ENCODE data around the gene CDH13.

Gene CDH13

GRCh38 chr16:83070416-83071209 lies 443.8 kb downstream of the CDH13 start:
- no peak for DNase-seq

- no peak for DNase-seq
Measured at GRCh38 chr16:83075956-83076355, 449.2 kb downstream of the CDH13 start.

GRCh38 chr16:83083361-83083760 lies 456.6 kb downstream of the CDH13 start:
- DNase-seq: no peak

DNA sequence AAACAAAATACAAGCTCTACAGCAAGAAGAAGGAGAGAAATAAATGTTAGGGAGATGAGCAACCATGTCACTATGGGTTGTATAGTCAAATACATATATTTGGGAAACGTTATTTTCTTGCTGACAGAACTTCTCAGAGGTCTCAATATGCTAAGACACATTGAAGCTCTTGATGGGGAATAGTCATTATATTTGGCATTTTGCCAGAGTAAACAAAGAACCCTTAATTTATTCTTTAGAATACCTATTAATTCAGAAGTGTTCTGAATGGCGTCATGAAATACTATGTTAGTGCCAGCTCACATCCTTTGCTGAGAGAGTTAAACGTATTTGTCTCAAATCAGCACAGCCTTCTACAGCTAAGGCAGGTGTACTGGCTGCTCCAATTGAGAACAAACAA lies 458.9 kb downstream of the CDH13 start:
- DNase-seq: no peak

- DNase-seq: no peak
Measured at GRCh38 chr16:83095941-83096692, 469.3 kb downstream of the CDH13 start.

DNA sequence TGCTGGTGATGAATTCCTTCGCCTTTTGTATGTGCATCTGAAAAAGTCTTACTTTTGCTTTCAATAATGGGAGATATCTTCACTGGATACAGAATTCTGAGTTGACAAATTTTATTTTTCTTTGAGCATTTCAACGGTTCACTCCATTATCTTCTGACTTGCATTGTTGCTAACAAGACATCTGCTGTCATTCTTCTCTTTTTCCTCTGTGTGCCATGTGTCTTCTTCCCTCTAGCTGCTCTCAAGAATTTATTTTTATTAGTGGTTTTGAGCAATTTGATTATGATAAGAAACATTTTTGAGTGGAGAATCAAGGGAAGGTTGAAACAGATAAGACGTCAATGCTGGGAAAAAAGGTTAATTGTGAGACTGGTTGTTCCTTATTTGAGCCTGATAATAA lies 471.8 kb downstream of the CDH13 start:
- no peak for DNase-seq

GRCh38 chr16:83100679-83101078 lies 473.9 kb downstream of the CDH13 start:
- DNase-seq: no peak

DNA sequence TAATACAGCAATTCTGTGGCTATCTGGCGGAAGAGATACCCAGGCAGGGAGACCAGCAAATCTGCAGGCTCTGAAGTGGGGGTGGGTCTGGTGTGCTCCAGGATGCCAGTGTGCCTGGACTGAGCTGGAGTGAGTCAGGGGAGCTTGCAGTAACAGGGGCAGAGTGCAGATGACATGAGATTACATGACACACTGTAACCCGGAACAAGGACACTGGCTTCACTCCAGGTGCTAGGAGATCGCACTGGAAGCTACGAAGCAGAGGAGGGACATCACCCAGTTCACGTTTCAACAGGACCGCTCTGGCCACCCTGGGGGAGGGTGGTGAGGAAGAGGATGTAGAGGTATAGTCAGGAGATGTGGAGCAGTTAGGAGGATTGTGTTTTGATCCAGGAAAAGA lies 475.6 kb downstream of the CDH13 start:
- no peak for DNase-seq

- DNase-seq: no peak
Measured at GRCh38 chr16:83105279-83106077, 478.7 kb downstream of the CDH13 start.

DNA sequence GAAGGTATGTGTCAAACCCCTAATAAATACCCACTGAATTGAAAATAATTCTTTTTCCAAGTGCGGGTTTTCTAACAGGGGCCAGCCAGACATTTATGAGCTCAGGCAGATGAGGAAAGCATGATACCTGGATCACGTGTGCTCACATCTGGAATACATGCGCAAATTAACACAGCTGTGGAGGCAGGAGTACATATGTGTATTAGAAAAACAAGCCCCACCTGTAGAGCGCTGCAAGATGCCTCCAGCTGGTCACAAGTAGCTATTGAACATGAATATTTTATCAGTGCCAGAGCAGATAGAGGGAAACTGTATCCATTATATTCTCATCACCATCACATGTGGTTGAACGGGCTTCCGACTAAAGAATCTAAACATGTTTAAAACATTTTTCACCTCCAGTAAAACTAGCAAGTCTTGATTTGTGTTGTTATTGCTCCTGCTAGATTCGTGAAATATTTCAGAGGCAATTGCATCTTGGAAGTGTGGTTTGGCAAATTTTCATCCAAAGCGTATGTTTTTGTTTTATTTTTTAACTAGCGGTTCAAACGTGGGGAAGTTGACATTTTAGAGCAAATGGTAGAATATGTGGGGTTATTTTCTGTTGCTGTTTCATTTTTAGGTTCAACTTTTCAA lies 482.8 kb downstream of the CDH13 start:
- no peak for DNase-seq

DNA sequence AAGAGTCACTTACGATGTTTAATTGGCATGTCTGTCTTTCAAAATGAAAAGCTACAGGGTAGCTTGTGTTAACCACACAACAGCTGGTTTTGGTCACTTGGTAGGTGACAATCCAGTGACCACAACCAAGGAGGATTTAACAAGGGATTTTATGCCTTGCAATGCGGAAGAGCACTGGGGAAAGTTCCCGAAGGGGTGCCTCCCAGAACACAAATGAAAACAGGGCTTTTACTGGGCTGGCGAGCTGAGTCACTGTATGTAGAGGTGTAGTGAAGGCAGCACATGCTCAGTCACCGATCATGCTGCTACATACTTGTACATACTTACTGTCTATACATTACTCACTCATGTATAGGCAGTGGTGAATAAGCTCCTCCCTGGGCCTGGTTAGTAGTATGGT lies 483.5 kb downstream of the CDH13 start:
- no peak for DNase-seq

DNA sequence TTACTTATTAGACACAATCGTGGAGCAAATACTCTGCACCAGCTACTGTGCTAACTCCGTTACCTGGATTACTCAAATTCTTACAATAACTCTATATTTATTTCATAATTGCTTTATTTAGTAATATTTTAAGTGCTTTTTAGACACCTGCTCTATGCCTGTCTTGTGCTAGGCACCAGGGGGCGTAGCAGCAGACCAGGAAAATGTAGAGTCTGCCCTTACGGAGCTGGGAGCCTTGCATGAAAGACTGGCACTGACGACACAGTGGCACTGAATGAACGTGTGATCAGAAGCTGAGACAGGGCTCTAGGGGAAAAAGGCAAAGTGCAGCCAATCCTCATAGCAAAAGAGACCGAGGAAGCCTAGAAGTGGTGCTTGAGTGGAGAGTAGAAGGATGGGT lies 486.5 kb downstream of the CDH13 start:
- no peak for DNase-seq

DNA sequence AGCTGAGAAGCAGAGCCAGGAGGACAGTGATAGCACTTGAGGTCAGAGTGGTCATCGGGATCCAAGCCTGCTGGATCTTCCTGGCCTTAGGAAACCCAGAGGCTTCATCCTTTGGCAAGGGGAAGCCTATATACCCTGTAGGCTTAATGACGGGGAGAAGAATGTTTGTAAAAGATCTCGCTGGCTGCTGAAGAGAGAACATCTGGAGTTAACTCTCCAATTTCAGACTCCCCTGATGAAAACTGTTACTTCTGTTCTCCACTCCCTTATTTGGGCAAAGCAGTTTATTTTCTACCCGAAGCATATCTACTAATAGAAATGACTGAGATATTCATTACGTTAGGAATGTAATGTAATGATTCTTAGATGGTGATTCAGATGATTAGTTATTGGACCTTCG lies 487.0 kb downstream of the CDH13 start:
- DNase-seq: no peak

DNA sequence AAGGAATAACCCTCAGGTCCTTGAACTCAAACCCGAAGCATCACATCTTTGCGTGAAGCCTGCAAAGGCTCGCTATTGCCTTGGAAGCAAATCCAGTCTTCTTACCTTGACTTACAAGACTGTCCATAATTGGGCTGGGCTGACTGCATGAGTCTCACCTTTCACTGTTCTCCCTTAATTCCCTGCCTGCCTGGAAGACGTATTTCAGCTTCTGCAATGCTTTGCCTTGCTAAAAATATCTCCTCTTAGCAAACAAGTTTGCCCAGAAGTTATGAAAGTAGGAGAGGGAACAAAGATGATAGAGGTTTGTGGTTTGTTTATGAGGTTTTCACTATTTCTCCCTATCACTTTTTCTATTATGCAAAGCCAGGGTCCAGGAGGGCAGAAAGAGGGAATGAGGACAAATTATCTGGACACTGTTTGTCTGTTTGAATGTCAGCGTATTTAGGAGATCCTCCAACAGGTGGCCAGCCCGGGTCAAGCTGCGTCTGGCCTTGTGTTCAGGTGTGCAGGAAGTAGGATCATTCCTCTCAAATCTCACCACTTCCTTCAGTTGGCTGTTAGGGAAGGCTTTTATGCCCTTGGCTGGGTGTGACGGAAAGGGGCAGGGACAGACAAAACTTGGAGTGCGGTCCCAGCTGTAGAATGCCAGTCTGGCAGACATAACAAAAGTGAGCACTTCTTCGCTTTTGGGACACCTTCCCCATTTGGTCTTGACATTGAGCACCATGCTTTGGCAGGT lies 488.9 kb downstream of the CDH13 start:
- DNase-seq: no peak

- DNase-seq: no peak
Measured at GRCh38 chr16:83116274-83116892, 489.6 kb downstream of the CDH13 start.

GRCh38 chr16:83117810-83118209 lies 491.0 kb downstream of the CDH13 start:
- DNase-seq: no peak

DNA sequence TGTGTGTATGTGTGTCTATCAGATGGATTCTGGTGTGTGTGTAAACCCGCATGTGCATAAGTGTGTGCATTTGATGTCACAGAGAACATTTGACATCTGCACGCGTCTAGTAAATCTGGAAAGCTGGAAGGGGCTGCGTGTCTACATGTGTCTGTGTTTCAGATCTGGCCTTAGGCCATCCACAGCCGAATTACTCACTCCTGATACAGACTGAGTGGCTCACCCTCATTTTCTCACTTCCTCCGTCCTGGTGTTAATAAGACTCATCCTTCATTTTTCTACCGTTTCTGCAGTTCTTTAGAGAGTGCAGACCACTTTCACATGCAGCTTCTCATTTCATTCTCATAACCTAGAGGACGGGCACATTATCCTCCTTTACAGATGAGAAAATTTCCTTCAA lies 491.6 kb downstream of the CDH13 start:
- DNase-seq: no peak

GRCh38 chr16:83125999-83126568 lies 499.3 kb downstream of the CDH13 start:
- no peak for DNase-seq

GRCh38 chr16:83128041-83128440 lies 501.3 kb downstream of the CDH13 start:
- DNase-seq: no peak

DNA sequence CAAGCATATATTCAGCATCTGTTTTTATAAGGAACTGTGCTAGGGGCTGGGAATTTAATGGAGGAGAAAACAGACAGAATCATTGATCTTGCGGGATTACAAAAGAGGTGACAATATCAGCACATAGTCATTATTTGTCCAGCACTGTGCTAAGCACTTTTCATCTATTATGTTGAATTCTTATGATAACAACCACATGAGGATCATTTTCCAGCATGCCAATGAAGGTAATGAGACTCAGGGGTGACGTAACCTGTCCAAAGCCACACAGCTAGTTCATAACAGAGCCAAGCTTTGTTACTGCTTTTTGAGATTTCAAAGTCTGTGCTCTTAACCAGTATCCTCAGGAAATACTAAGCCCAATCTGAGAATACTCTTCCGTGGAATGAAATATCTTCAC lies 503.3 kb downstream of the CDH13 start:
- DNase-seq: no peak

DNA sequence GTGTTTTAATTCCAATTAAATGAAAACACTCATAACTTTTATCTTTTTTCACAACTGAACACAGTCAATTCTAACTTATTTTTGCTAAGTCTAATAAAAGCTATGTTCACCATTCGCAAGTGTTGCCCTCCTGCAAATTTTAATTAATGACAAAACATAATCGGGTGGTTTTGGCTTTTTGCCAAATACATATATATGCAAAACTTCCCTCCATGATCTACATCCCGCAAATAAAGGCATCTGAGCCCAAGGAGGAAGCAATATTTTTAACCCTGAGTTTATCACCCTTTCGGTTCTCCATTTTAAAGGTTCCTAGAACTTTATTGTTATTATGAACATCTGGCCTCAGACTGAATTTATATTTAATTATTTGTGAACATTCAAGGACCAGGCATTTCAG lies 507.9 kb downstream of the CDH13 start:
- DNase-seq: no peak

GRCh38 chr16:83136419-83136818 lies 509.6 kb downstream of the CDH13 start:
- no peak for DNase-seq
